HepG2 (cell line): ENCODE results near the gene SELPLG. TPM values are rescaled to one million over a fixed set of nuclear protein-coding genes. Genes with fewer than 3 reads are reported as not detected.

Source experiments
- AFF4 ChIP-seq: sonication (generic); formaldehyde crosslinking; IDR thresholded peaks from 2 replicates; pipeline ENCODE4 v1.4.0; 2020; ENCODE audit warnings: missing genetic modification reagents
- DR1 ChIP-seq: sonication (generic); formaldehyde crosslinking; IDR thresholded peaks from 2 replicates; pipeline ENCODE4 v1.8.0; 2021; ENCODE audit warnings: mild to moderate bottlenecking, missing genetic modification reagents, inconsistent platforms
- JUNB ChIP-seq: sonication (generic); formaldehyde crosslinking; IDR thresholded peaks from 2 replicates; pipeline ENCODE4 v1.8.0; 2022; ENCODE audit warnings: missing genetic modification reagents, mild to moderate bottlenecking, borderline replicate concordance
- MZF1 ChIP-seq: sonication (generic); formaldehyde crosslinking; IDR thresholded peaks from 2 replicates; pipeline ENCODE4 v1.8.1; 2023; ENCODE audit warnings: mild to moderate bottlenecking, missing genetic modification reagents, borderline replicate concordance
- NFE2 ChIP-seq: sonication (generic); formaldehyde crosslinking; IDR thresholded peaks from 2 replicates; pipeline ENCODE4 v1.4.0; 2020; ENCODE audit warnings: missing genetic modification reagents
- PHB2 ChIP-seq: fragments of 450-650 bp; IDR thresholded peaks from 2 replicates; pipeline ENCODE4 v1.6.1; 2018; ENCODE audit not compliant: partially characterized antibody
- PLSCR1 ChIP-seq: sonication (generic); formaldehyde crosslinking; IDR thresholded peaks from 2 replicates; pipeline ENCODE4 v1.5.0; 2020; ENCODE audit warnings: missing genetic modification reagents, mild to moderate bottlenecking, borderline replicate concordance
- REXO4 ChIP-seq: sonication (generic); formaldehyde crosslinking; IDR thresholded peaks from 2 replicates; pipeline ENCODE4 v1.8.0; 2022; ENCODE audit warnings: missing genetic modification reagents, mild to moderate bottlenecking, borderline replicate concordance
- RFX5 ChIP-seq: IDR thresholded peaks from 2 replicates; pipeline ENCODE4 v1.6.1; 2011; ENCODE audit warnings: low read depth, low read length, improper control_type of control experiment
- SYNCRIP ChIP-seq: fragments of 200-400 bp; formaldehyde crosslinking; IDR thresholded peaks from 2 replicates; pipeline ENCODE4 v1.6.1; 2018; ENCODE audit warnings: mild to moderate bottlenecking, low read depth, low read length; ENCODE audit not compliant: insufficient read depth
- YEATS4 ChIP-seq: sonication (generic); formaldehyde crosslinking; IDR thresholded peaks from 2 replicates; pipeline ENCODE4 v1.4.0; 2020; ENCODE audit warnings: missing genetic modification reagents, borderline replicate concordance
- ZNF225 ChIP-seq: sonication (generic); formaldehyde crosslinking; IDR thresholded peaks from 2 replicates; pipeline ENCODE4 v1.4.0; 2020; ENCODE audit warnings: mild to moderate bottlenecking, missing genetic modification reagents
- ZNF484 ChIP-seq: sonication (generic); formaldehyde crosslinking; IDR thresholded peaks from 2 replicates; pipeline ENCODE4 v1.5.1; 2020; ENCODE audit warnings: mild to moderate bottlenecking, low read depth, missing genetic modification reagents, borderline replicate concordance
- ZNF546 ChIP-seq: sonication (generic); formaldehyde crosslinking; conservative IDR thresholded peaks from 2 replicates; pipeline ENCODE4 v1.8.1; 2023; ENCODE audit warnings: mild to moderate bottlenecking, missing genetic modification reagents
- ZNF687 ChIP-seq: sonication (generic); formaldehyde crosslinking; IDR thresholded peaks from 2 replicates; pipeline ENCODE4 v1.5.1; 2020; ENCODE audit warnings: mild to moderate bottlenecking, missing genetic modification reagents, moderate library complexity
- ZNF691 ChIP-seq: sonication (generic); formaldehyde crosslinking; IDR thresholded peaks from 2 replicates; pipeline ENCODE4 v1.4.0; 2020; ENCODE audit warnings: missing genetic modification reagents, low read depth, mild to moderate bottlenecking, borderline replicate concordance
- ZNF710 ChIP-seq: sonication (generic); formaldehyde crosslinking; IDR thresholded peaks from 2 replicates; pipeline ENCODE4 v1.5.0; 2020; ENCODE audit warnings: mild to moderate bottlenecking, missing genetic modification reagents, borderline replicate concordance
- polyA plus RNA-seq, 8 experiments: library from polyadenylated mRNA; depleted of rRNA in 3 of 8; stranded (reverse) in 7 of 8; unstranded in 1 of 8; fragments of >200 nt; fragmentation: Illumina TruSeq in 4 of 8; extraction: Trizol in 4 of 8; gene quantifications; 2 replicates each; pipeline versions ENCODE4 v1.2.1 to v1.2.3, GENCODE V29; 2011 to 2016; ENCODE audit warnings: low read depth in 4 of 8, missing spikeins in 1 of 8, mixed read lengths in 1 of 8; ENCODE audit not compliant: insufficient read depth in 1 of 8
- total RNA-seq, 5 experiments: library from RNA; depleted of rRNA; stranded (reverse); fragments of >200 nt; fragmentation: Illumina TruSeq; extraction: Trizol; gene quantifications; 2 replicates each; pipeline ENCODE4 v1.2.3, GENCODE V29; 2016; ENCODE audit warnings: low read depth in 1 of 5

Gene SELPLG
- total and polyA plus RNA-seq, 2 of the 13 experiments (the other 11 are each of a cell fraction or from before 2014, with no cell fraction given) = 0.12 TPM; not detected in 1

- no peak for TF ChIP-seq ZNF687 (CRISPR knock-in tag)
- no peak for TF ChIP-seq PLSCR1
- TF ChIP-seq ZNF710 = no peak
- no peak for TF ChIP-seq AFF4 (CRISPR knock-in tag)
- TF ChIP-seq YEATS4 (CRISPR knock-in tag) = 0 out of 2 replicates have a peak, but pooled peaks have one; percentile 35
- TF ChIP-seq ZNF546 (CRISPR knock-in tag) = no peak
- TF ChIP-seq NFE2 (CRISPR knock-in tag) = no peak
- no peak for TF ChIP-seq DR1
- no peak for TF ChIP-seq SYNCRIP
- no peak for TF ChIP-seq MZF1 (CRISPR knock-in tag)
- TF ChIP-seq RFX5 = no peak
- TF ChIP-seq ZNF691 (CRISPR knock-in tag) = no peak
- no peak for TF ChIP-seq ZNF225 (CRISPR knock-in tag)
- no peak for TF ChIP-seq REXO4 (CRISPR knock-in tag)
- TF ChIP-seq ZNF484 (CRISPR knock-in tag) = no peak
- TF ChIP-seq JUNB (CRISPR knock-in tag) = no peak
- no peak for TF ChIP-seq PHB2
Observed at GRCh38 chr12:108620236-108620879, 13.3 kb downstream of the SELPLG start (continued).
